WTC11 (cell line): ENCODE measurements around the gene CEMIP.

Source experiments
- CREB1 ChIP-seq: sonication (generic); formaldehyde crosslinking; IDR thresholded peaks from 2 replicates; pipeline ENCODE4 v1.8.0; 2023; ENCODE audit warnings: mild to moderate bottlenecking, missing genetic modification reagents
- NFYB ChIP-seq: sonication (generic); formaldehyde crosslinking; conservative IDR thresholded peaks from 2 replicates; pipeline ENCODE4 v1.8.0; 2022; ENCODE audit warnings: low read depth, missing genetic modification reagents
- SMAD3 ChIP-seq: sonication (generic); formaldehyde crosslinking; IDR thresholded peaks from 2 replicates; pipeline ENCODE4 v1.8.0; 2022; ENCODE audit warnings: missing genetic modification reagents, mild to moderate bottlenecking, borderline replicate concordance
- SOX15 ChIP-seq: fragments of 250-450 bp; sonication (Bioruptor Pico); IDR thresholded peaks from 2 replicates; pipeline ENCODE4 v1.9.0; 2021; ENCODE audit warnings: mild to moderate bottlenecking
- TEAD4 ChIP-seq: sonication (generic); formaldehyde crosslinking; IDR thresholded peaks from 2 replicates; pipeline ENCODE4 v1.8.0; 2022; ENCODE audit warnings: mild to moderate bottlenecking, missing genetic modification reagents
- ZNF121 ChIP-seq: sonication (generic); formaldehyde crosslinking; IDR thresholded peaks from 2 replicates; pipeline ENCODE4 v1.8.0; 2023; ENCODE audit warnings: missing genetic modification reagents
- TF ChIP-seq, protein P1 (sequence below): fragments of 200-600 bp; IDR thresholded peaks from 2 replicates; pipeline ENCODE4 v1.8.0; 2022; ENCODE audit warnings: antibody characterized with exemption
- TF ChIP-seq, protein P2 (sequence below): sonication (generic); formaldehyde crosslinking; IDR thresholded peaks from 2 replicates; pipeline ENCODE4 v1.8.0; 2023; ENCODE audit warnings: missing genetic modification reagents

DNA sequence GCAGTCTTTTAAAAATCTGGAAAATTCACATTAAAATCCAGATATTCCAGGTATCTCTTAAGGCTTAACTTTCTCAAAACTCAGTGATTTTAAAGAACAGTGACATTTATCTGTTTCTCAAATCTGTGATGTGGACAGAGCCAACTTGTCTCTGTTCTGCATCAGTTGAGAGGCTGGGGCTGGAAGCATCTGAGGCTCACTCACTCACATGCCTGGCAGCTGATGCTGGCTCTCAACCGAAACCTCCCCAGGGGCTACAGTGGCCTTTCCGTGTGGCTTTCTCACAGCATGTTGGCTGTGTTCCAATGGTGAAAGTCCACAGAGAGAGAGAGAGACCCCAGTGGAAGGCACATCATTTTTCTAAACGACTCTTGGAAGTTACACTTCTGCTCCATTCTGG, 53.5 kb downstream of the CEMIP start:
- TF ChIP-seq, protein P1, sequence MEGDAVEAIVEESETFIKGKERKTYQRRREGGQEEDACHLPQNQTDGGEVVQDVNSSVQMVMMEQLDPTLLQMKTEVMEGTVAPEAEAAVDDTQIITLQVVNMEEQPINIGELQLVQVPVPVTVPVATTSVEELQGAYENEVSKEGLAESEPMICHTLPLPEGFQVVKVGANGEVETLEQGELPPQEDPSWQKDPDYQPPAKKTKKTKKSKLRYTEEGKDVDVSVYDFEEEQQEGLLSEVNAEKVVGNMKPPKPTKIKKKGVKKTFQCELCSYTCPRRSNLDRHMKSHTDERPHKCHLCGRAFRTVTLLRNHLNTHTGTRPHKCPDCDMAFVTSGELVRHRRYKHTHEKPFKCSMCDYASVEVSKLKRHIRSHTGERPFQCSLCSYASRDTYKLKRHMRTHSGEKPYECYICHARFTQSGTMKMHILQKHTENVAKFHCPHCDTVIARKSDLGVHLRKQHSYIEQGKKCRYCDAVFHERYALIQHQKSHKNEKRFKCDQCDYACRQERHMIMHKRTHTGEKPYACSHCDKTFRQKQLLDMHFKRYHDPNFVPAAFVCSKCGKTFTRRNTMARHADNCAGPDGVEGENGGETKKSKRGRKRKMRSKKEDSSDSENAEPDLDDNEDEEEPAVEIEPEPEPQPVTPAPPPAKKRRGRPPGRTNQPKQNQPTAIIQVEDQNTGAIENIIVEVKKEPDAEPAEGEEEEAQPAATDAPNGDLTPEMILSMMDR = no peak
- TF ChIP-seq NFYB (CRISPR knock-in tag) = no peak
- no peak for TF ChIP-seq ZNF121 (CRISPR knock-in tag)
- no peak for TF ChIP-seq SOX15
- no peak for TF ChIP-seq SMAD3 (CRISPR knock-in tag)
- no peak for TF ChIP-seq CREB1 (CRISPR knock-in tag)
- TF ChIP-seq, protein P2, sequence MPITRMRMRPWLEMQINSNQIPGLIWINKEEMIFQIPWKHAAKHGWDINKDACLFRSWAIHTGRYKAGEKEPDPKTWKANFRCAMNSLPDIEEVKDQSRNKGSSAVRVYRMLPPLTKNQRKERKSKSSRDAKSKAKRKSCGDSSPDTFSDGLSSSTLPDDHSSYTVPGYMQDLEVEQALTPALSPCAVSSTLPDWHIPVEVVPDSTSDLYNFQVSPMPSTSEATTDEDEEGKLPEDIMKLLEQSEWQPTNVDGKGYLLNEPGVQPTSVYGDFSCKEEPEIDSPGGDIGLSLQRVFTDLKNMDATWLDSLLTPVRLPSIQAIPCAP (CRISPR knock-in tag) = no peak
- TF ChIP-seq TEAD4 (CRISPR knock-in tag) = no peak
